Peyer's patch (tissue), 4 donors: Measurements from ENCODE around the gene SCD. TPM values are rescaled to one million over a fixed set of nuclear protein-coding genes. Genes with fewer than 3 reads are reported as not detected.
"Not testable (repeated sequence)": the region's sequence is repeated elsewhere in the genome, so short reads cannot be mapped to it uniquely, and the experiment has no call there.

ENCODE experiments used
- DNase-seq, 3 donors: peaks; one replicate each; pipeline ENCODE4 v3.0.0-alpha.2; 2017 to 2019
- H3K27ac ChIP-seq, 4 donors: fragments of 200-600 bp; sonication (generic); one replicate each; pipeline ENCODE4 v1.5.1; 2016 to 2019
- H3K27me3 ChIP-seq, 2 donors: fragments of 200-600 bp; sonication (generic); one replicate each; pipeline ENCODE4 v1.5.1; 2019
- H3K36me3 ChIP-seq, 3 donors: fragments of 200-600 bp; sonication (generic); one replicate each; pipeline ENCODE4 v1.5.1; 2016 to 2019
- H3K4me1 ChIP-seq, 4 donors: fragments of 200-600 bp; sonication (generic); one replicate each; pipeline ENCODE4 v1.5.1; 2016 to 2019
- H3K4me3 ChIP-seq, 4 donors: fragments of 200-600 bp; sonication (generic); 1 replicate in 3 of 4; 2 replicates in 1 of 4; pipeline ENCODE4 v1.5.1; 2016 to 2019; ENCODE audit warnings: mild to moderate bottlenecking in 1 of 4
- H3K9me3 ChIP-seq, 4 donors: fragments of 200-600 bp; sonication (generic); one replicate each; pipeline ENCODE4 v1.5.1; 2016 to 2019; ENCODE audit warnings: mild to moderate bottlenecking in 1 of 4
- POLR2A ChIP-seq, 2 donors: fragments of 450-650 bp; IDR thresholded peaks; one replicate each; pipeline ENCODE4 v1.5.1; 2017; ENCODE audit warnings: antibody characterized with exemption in 2 of 2, mild to moderate bottlenecking in 2 of 2, moderate library complexity in 2 of 2
- total RNA-seq, 4 donors: library from RNA; depleted of rRNA; stranded (reverse); fragments of >200 nt; gene quantifications; one replicate each; pipeline ENCODE4 v1.1.0, GENCODE V29; 2016
- TF ChIP-seq, protein P1 (sequence below), 6 experiments: fragments of 450-650 bp in 4 of 6; fragments of 200-600 bp in 2 of 6; sonication (generic) in 1 of 6; IDR thresholded peaks; one replicate each; pipeline ENCODE4 v1.5.1; 2017 to 2019; ENCODE audit warnings: antibody characterized with exemption in 6 of 6, mild to moderate bottlenecking in 3 of 6, moderate library complexity in 1 of 6

Gene SCD
- 10 to 100 TPM in 3 of 4 donors, 1 to 10 TPM in 1; 7.8 to 69.9 (median 34.2) TPM for total RNA-seq

DNA sequence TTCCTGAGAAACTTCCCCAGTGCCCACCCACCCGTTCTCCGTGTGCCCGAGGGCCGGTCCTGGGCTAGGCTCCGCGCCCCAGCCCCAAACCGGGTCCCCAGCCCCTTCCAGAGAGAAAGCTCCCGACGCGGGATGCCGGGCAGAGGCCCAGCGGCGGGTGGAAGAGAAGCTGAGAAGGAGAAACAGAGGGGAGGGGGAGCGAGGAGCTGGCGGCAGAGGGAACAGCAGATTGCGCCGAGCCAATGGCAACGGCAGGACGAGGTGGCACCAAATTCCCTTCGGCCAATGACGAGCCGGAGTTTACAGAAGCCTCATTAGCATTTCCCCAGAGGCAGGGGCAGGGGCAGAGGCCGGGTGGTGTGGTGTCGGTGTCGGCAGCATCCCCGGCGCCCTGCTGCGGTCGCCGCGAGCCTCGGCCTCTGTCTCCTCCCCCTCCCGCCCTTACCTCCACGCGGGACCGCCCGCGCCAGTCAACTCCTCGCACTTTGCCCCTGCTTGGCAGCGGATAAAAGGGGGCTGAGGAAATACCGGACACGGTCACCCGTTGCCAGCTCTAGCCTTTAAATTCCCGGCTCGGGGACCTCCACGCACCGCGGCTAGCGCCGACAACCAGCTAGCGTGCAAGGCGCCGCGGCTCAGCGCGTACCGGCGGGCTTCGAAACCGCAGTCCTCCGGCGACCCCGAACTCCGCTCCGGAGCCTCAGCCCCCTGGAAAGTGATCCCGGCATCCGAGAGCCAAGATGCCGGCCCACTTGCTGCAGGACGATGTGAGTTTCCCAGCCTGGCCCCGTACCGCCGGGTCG lies at the start of gene SCD:
Gene SCD (plus strand): TSS at position 469 of the 803 bp plus-strand sequence. CDS start 272 bp downstream, at position 741.
- TF ChIP-seq, protein P1, sequence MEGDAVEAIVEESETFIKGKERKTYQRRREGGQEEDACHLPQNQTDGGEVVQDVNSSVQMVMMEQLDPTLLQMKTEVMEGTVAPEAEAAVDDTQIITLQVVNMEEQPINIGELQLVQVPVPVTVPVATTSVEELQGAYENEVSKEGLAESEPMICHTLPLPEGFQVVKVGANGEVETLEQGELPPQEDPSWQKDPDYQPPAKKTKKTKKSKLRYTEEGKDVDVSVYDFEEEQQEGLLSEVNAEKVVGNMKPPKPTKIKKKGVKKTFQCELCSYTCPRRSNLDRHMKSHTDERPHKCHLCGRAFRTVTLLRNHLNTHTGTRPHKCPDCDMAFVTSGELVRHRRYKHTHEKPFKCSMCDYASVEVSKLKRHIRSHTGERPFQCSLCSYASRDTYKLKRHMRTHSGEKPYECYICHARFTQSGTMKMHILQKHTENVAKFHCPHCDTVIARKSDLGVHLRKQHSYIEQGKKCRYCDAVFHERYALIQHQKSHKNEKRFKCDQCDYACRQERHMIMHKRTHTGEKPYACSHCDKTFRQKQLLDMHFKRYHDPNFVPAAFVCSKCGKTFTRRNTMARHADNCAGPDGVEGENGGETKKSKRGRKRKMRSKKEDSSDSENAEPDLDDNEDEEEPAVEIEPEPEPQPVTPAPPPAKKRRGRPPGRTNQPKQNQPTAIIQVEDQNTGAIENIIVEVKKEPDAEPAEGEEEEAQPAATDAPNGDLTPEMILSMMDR (IDR thresholded peaks at IDR 0.05), result no peak
- TF ChIP-seq POLR2A (IDR thresholded peaks at IDR 0.05), result peak; percentile 47 to 52
- Histone ChIP-seq H3K4me1 (peaks cover 0 to 12% (median 4%) of the 10 kb centered on the region in 4 donors), H3K9me3 (no peaks in the 10 kb centered on the region), H3K4me3 (peak within 1 kb of the TSS; percentile 33 to 98 (median 70)), H3K27ac (peak within 1 kb of the TSS in 3 of 4 donors; percentile 7 to 79 (median 48)), H3K27me3 (no peaks in the 10 kb centered on the region), H3K36me3 (peaks cover 0 to 4% (median 0%) of the 10 kb centered on the region in 3 donors)
- peak; percentile 83 to 92 (median 88) for DNase-seq

DNA sequence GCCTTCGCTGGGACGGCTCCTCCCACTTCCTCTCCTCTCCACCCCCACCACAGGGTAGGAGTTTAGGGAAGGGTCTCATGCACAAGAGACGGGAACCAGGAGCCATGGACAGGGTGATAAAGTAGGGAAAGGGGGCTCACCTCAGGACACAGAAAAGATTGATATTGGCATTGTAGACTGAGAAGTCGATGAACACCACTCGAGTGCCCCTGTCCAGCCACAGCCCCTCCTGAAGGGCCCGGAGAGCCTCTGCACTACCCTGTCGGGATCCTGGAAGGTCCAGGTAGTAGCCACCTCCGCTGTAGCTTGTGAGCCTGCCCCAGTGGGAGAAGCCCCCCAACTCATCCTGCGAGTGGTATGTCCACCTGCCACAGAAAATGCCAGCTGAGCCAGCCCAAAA lies 49.8 kb upstream of the SCD start:
- Histone ChIP-seq H3K4me3 (no peak overlapping the region), H3K36me3 (no peaks in the 10 kb centered on the region), H3K27ac (no peak overlapping the region), H3K9me3 (no peaks in the 10 kb centered on the region), H3K4me1 (no peaks in the 10 kb centered on the region), H3K27me3 (no peaks in the 10 kb centered on the region)
- DNase-seq, result no peak
- TF ChIP-seq, protein P1 (IDR thresholded peaks at IDR 0.05), result no peak
- TF ChIP-seq POLR2A (IDR thresholded peaks at IDR 0.05), result no peak

DNA sequence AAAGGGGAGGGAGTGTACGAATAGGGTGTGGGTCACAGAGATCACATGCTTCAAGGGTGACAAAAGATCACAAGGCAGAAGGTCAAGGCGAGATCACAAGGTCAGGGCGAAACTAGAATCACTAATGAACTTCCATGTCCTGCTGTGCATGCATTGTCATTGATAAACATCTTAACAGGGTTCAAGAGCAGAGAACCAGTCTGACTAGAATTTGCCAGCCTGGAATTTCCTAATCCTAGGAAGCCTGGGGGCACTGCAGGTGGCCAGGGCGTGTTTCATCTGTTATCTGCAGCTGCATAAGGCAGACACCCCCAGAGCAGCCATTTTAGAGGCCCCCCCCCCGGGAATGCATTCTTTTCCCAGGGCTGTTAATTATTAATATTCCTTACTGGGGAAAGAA lies 45.9 kb upstream of the SCD start:
- not testable (repeated sequence) for H3K36me3 ChIP-seq, H3K4me3 ChIP-seq, H3K27me3 ChIP-seq, H3K4me1 ChIP-seq, H3K27ac ChIP-seq, H3K9me3 ChIP-seq, DNase-seq

DNA sequence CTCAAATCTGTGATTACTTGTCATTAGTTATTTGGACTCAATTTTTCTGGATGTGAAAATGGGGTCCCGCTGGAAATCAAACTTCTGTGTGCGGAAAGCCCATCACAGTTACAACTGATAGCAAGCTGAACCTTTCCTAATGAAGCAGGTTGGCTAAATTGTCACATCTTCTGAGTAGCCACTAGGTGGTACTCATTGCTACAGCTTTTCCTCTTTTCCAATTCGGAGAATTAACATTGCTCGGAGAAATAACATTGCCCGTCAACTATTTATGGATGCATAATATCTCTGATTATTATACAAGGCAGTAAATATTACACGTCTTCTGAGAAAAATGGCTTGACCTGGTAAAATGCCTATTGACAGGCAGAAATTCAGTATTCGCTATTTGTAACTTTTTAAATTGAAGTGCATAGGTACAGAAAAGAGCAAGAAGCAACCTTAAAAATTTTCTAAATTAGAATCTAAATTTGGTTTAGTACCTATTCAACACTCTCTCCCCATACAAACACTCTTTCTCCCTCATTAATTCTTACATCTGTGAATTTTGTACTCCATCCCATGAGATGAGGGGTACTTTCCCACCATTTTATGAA lies 43.2 kb upstream of the SCD start:
- no peak overlapping the region for H3K27ac ChIP-seq
- TF ChIP-seq, protein P1 (IDR thresholded peaks at IDR 0.05), result peak; percentile 24 to 57 (median 48)
- no peak for TF ChIP-seq POLR2A (IDR thresholded peaks at IDR 0.05)
- H3K27me3 ChIP-seq, result no peaks in the 10 kb centered on the region
- H3K4me1 ChIP-seq, result no peaks in the 10 kb centered on the region
- no peaks in the 10 kb centered on the region for H3K36me3 ChIP-seq
- no peaks in the 10 kb centered on the region for H3K9me3 ChIP-seq
- DNase-seq, result no peak
- H3K4me3 ChIP-seq, result no peak overlapping the region

DNA sequence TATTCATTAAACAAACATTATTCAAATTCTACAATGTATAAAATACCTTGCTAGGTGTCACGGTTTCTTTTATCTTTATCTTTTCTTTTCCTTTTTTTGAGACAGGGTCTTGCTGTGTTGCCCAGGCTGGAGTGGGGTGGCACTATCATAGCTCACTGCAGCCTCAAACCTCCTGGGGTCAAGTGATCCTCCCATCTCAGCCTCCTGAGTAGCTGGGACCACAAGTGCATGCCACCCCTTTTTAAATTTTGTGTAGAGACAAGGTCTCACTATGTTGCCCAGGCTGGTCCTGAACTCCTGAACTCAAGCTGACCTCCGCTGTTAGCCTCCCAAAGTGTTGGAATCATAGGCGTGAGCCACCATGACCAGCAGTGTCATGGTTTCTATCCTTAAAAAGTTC lies 42.6 kb upstream of the SCD start:
- no peak overlapping the region for H3K27ac ChIP-seq
- TF ChIP-seq, protein P1 (IDR thresholded peaks at IDR 0.05), result no peak
- TF ChIP-seq POLR2A (IDR thresholded peaks at IDR 0.05), result no peak
- H3K9me3 ChIP-seq, result no peaks in the 10 kb centered on the region
- no peaks in the 10 kb centered on the region for H3K36me3 ChIP-seq
- no peak for DNase-seq
- H3K4me3 ChIP-seq, result no peak overlapping the region
- no peaks in the 10 kb centered on the region for H3K4me1 ChIP-seq
- no peaks in the 10 kb centered on the region for H3K27me3 ChIP-seq

DNA sequence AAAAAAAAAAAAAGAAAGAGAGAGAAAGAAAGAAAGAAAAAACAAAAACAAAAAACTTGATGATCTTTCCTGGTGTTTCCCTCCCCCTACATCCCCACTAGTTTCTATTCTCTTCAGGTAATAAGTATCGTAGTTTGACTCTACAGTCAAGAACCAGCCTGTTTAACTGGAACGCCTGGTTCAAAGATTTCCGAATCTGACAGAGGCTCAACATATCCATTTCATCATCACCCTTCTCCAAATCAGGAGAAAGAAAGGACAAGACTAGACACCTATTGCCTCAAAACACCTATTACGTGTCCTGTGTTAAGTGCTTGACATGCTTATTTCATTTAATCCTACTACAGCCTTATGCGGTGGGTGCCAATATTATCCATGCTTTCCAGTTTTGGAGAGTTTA lies 40.2 kb upstream of the SCD start:
- Histone ChIP-seq H3K27ac (no peak overlapping the region), H3K4me1 (no peaks in the 10 kb centered on the region), H3K4me3 (no peak overlapping the region), H3K27me3 (no peaks in the 10 kb centered on the region), H3K9me3 (no peaks in the 10 kb centered on the region), H3K36me3 (no peaks in the 10 kb centered on the region)
- TF ChIP-seq, protein P1 (IDR thresholded peaks at IDR 0.05), result no peak
- TF ChIP-seq POLR2A (IDR thresholded peaks at IDR 0.05), result no peak
- DNase-seq, result no peak
